ENCODE data around the gene BCAS3.

BCAS3 gene

DNA sequence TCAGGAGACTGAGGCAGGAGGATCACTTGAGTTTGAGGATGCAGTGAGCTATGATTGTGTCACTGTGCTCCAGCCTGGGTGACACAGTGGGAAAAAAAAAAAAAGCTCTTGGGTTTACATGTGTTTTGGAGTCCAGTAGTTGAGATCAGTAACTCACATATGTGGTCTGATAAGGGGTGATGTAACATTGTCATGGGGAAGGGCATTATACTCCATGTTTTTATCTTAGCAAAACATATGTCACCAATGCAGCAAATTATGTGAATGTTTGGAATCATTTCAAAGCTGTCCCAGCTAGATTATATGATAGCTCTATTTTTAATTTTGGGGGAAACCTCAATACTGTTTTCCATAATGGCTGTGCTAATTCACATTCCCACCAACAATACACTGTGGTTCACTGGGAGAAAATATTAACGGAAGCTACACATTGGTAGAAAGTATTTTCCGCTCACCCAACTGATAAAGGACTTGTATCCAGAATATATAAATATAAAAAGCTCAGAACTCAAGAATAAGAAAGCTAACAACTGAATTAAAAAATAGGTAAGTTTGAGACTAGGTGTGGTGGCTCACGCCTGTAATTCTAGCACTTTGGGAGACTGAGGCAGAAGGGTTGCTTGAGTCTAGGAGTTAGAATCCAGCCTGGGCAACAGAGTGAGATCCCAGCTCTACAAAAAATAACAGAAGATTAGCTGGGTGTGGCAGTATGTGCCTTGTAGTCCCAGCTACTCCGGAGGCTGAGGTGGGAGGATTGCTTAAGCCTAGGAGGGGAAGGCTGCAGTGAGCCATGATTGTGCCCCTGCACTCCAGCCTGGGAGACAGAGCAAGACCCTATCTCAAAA is 497.9 kb downstream of the BCAS3 start:
- intact Hi-C loops (cut with DNase I): no loop called here
- DNase-seq: no peak

DNA sequence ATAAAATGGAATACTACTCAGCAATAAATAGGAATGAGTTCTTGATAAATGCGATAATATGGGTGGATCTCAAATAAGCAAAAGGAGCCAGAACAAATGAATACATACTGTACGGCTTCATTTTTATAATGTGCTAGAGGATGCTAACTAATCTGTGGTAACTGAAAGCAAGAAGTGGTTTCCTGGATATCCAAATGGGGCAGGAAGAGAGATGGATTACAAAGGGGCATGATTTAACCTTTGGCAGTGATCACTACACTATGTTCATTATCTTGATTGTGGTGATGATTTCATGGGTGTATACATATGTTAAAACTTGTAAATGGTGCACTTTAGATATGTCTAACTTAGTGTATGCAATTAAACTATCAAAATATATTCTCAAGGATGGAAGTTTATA is 499.7 kb downstream of the BCAS3 start:
- DNase-seq: no peak
- intact Hi-C loops (cut with DNase I): no loop called here

DNA sequence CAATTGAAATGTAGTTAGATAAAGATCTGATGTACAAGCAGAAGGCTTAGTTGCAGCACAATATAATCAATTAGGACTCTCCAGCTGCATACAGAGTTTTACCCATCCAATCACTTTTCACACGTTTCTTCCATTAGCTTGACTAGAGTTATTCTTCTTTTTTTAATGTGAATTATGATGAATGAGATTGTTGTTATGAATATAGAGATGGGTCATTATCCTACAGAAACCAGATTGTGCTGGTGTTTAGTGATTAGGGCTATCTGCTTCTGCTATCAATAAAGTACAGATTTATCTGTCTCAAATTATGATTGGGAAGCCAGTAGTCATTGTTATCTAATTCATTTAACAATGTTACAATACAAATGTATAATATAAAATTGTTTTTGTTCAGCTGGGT is 500.6 kb downstream of the BCAS3 start:
- intact Hi-C loops (cut with DNase I): no loop called here
- DNase-seq: no peak

DNA sequence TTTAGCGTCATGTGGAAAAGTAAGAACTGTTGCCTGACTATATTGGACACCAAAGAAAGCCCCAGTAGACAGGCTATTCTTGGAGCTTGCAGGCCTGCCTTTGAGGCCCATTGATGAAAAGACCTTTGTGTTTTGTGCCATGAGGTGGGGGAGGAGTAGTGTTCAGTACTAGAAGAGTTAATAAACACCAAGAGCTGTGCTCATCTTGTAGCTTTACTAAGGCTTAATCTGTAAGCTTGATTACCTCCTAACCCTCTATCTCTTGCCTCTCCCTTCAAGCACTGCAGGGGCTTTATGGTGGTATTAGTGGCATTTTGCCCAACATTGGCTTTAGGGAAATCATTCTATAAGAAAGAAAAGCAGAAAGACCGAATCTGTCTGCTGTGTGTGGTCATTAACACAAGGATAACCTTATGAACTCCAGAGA is 501.7 kb downstream of the BCAS3 start:
- no peak for DNase-seq
- intact Hi-C loops (cut with DNase I): no loop called here

DNA sequence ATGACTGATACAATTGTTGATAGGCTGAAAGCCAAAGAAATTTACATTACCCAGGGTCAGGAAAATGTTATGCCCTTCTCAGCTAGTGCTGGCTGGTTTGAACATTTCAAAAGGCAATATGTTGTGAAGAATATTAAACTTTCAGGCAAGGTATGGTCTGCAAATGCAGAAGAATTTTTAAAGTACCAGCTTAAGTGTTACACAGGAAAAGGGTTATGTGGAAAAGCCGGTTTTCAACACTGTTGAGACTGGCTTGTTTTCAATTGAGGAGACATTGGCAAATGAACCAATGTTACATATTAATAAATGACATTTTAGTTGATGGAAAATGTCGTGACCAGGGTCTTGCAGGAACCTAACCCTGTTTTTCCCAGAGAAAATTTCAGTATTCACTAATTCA is 506.1 kb downstream of the BCAS3 start:
- no peak for DNase-seq
- intact Hi-C loops (cut with DNase I): no loop called here

DNA sequence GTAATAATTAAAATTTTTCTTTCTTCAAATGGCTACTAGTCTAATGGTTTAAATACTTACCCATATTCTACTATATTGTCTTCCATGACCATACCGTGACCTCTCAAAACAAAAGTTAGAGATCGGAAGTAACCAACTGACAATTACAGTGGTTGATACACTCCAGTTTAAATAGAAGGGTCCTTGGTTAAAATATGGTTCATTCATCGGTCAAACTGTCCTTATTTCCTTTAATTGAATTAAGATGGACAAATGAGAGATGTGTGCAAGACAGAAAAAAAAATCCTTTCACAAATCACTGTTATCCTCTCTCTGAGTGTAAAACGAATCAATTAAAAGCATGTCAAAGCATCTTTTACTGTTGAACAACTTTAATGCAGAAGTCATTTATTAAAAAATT is 507.7 kb downstream of the BCAS3 start:
- DNase-seq: no peak
- intact Hi-C loops (cut with DNase I): no loop called here

DNA sequence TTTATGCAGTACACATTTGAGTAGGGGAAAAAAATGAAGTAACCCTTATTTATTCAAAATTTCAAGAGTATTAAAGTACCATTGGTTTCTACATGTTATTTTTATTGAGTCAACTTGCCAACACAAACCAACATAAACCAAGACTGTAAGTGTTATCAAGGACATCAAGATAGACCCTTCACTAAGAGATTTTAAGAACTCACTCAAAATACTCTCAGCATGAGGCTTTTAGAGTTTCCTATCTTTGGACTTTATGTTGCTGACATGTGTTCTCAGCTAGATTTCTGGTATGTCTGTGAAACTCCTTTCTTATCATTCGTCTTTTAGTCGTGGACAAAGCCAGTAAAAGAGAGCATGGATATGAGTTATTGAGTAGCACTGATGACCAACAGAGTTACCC is 509.4 kb downstream of the BCAS3 start:
- DNase-seq: no peak
- intact Hi-C loops (cut with DNase I): no loop called here

DNA sequence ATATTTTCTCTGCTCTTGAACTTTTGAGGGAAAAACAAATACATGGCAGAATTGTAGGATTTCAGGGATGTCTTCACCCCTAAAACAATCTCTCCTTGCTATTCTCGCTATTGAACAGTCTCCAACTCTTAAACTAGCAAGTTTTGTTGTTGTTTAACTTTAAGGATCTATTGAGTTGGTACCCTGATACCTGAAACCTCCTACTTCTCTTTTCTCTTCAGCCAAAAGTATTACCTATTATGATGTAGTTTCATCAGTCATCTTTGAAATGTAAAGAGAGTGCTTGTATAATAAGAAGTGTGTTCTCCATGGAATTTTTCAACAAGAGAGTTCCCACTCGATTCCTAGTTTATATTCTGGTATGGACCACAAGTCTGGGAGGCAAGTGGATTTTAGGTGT is 510.4 kb downstream of the BCAS3 start:
- DNase-seq: no peak
- intact Hi-C loops (cut with DNase I): no loop called here

DNA sequence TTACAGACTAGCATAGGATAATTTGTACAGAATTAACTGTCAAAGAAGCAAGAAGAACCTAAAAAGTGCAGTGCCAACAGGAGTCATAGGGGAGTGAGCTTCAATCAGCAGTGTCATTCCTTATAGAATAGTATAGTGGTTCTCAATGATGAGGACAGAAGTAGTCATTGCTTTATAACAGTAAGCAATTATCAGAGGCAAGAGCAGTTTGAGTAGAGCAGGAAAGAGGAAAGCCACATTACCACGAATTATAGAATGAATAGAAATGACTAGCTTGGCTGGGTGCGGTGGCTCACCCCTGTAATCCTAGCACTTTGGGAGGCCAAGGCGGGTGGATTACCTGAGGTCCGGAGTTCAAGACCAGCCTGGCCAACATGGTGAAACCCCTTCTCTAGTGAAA is 512.3 kb downstream of the BCAS3 start:
- DNase-seq: no peak
- intact Hi-C loops (cut with DNase I): no loop called here

DNA sequence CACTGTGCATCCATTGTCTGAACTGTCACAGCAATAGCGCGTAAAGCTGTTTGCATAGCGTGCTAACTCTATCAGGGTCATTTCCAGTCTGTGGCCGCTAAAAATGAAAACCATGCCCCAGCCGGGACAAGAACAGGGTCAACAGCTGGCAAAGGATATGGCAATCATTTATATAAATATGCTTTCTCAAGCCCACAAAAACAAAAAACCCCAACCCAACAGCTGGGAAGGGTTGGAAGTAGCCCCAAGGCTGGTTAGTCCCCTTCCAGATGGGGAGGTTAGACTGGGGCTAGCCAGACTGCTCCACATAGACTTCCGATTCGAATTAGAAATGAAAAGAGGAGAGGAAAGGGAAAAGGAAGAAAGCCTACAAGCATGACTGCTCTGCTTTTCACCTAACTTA is 518.7 kb downstream of the BCAS3 start:
- intact Hi-C loops (cut with DNase I): no loop called here
- DNase-seq: no peak

DNA sequence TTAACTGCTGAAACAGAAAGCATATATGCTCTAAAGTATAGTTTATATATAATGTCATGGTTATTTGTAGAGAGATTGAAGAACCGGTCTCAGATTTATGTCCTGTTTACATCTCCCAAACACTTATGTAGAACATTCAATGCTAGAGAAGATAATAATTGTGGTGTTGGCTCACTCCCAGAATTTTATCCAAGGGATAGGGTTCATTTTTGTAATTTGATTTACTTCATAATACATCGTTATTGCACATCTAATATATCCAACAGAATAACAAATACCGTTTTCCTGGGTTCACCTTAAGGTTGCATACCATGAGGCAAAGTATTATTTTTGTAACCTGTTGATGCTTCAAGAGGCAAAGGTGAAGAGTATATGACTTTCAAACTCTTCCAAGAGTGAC is 519.1 kb downstream of the BCAS3 start:
- intact Hi-C loops (cut with DNase I): no loop called here
- no peak for DNase-seq

DNA sequence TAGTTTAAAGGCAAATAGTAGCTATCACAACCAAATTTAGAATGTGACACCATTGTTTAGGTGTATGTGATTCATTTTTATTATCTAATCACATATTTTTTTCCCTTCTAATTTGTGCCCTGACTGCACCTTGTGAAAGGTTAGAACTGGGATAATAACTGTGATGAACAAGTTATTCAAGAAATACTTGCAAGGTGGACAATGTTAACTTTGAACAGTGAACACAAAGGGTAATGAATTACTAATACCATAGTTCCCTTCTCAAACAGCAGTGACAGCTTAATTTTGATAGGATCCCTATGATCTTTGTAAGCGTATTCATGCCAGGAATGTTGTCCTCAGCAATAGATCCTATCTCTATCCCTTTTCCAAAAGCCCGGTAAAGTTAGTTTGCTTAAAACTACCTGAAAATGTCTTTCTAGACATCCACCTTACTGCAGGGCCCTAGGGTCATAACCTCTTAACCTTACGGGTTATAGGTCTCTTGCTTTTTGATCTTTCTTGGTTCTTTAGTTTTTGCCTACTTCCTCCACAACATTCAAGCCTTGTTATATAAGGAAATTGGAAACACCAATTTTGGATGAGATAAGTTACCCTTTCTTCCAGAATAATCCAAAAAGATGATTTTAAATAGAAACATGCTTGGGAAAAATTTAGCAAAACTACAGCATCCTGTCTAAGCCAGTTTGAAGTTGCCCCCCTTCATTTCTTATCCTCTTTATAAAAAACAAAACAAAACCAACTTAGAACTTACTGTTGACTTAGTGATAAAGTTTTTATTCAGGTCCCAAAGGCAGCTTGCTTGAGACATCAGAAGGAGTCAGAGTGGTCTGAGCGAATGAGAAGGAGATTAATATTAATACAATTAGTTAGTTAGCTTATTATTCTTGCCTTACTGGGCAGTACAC is 522.0 kb downstream of the BCAS3 start:
- no peak for DNase-seq
- intact Hi-C loops (cut with DNase I): no loop called here

DNA sequence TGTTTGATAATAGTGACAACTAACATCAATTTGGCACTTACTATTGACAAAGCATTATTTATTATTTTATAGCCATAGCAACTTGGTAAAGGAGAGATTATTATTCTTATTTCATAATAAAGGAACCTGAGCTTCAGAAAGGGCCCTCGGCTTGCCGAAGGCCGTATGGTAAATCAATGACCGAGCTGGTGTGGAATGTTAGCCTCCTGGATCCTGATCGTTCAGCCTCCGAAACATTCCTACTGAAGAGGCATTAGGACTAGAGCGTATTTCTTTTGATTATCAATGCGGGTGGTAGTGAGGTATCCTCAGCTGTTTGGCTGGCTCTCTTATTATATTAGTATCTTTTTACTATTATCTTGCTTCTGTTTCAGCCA is 522.7 kb downstream of the BCAS3 start:
- no peak for DNase-seq
- intact Hi-C loops (cut with DNase I): no loop called here

DNA sequence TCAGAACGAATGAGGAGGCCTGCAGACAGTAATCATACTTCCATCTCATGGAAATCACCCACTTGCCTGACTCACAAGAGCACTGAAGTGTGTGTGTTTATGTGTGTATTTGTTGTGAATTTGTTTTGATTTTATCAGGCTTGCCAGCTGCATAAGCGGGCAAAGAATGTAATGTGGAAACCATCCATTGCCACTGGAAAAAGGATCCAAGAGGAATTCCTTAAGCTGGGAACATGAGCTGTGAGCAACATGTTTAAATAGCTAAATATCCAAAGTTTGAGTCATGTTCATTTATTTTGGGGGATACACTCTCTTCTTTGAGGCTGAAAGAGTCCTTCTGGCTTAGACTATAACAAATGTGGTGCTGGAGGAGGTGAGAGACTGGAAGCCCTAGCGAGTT is 523.6 kb downstream of the BCAS3 start:
- intact Hi-C loops (cut with DNase I): no loop called here
- DNase-seq: no peak

DNA sequence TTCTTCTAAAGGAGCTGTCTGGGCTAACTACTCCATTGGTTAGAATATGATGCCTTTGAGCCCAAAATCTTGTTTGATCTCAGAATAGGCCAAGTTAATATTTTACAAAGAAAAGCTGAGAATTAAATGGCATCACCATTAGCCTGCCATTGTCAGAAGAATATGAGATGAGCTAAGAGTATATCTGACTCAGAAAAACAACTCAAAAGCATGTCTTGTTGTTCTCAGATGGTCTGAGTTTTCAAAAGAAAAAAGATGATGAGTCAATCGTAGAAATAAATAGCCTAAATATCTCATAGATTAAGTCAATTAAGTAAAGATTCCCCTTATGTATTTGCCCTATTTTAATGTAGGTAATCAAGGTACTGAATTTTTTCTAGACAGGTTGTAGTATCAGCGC is 524.9 kb downstream of the BCAS3 start:
- DNase-seq: no peak
- intact Hi-C loops (cut with DNase I): no loop called here

DNA sequence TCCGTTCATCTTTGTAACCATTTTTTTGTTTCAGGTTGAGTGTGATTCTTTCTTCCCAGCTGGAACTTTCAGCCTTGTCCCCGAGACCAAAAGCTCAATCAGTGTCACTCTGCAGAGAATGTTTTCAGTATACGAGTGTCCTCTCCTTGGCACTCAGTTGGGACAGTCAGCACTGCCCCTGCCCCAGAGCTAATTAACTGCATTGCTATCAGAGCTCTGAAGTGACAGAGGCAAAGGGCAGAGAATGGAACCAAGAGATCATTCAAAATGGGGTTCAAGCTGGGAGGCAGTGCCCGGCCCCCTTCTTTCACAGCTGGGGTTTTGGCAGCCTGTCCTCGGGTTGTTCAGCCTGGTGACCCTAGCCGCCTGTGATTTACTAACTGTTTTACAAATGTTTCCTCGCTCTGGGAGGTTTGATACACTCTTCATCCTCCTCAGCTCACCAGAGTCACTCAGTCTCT is 526.0 kb downstream of the BCAS3 start:
- DNase-seq: no peak
- intact Hi-C loops (cut with DNase I): no loop called here

DNA sequence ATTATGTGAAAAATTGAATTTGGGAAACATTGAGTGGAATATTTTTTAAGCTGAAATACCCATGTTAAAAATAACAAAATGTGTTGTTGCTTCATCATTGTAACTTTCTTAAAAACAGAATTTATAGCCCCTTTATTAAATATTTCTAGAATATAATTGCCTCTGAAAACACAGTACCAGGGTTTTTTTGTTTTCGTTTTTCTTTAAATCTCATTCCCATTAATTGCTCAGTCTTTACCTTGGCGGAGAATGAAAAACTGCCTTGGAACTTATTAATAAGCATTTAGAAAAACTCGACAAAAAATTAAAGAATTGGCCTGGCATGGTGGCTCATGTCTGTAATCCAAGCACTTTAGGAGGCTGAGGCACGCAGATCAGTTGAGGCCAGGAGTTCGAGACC is 526.8 kb downstream of the BCAS3 start:
- DNase-seq: no peak
- intact Hi-C loops (cut with DNase I): no loop called here

DNA sequence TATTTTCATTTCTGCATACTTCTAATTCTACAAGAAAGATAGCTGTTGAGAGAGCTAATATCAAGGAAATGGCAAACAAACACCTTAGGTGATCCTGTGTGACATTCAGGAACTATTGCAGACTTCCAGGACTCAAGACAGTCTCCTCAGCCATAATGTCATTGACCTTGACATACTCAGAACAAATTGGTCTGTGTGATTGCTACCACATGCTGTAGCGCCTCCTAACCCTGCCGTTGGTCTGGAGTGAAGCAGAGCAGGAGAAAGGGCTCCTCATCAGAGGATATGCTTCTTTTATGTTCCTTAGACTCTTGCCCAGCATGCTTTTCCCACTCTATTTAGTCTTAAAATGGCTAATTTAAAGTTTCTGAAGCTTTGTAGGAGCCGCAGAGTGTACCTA is 527.8 kb downstream of the BCAS3 start:
- intact Hi-C loops (cut with DNase I): no loop called here
- DNase-seq: no peak

DNA sequence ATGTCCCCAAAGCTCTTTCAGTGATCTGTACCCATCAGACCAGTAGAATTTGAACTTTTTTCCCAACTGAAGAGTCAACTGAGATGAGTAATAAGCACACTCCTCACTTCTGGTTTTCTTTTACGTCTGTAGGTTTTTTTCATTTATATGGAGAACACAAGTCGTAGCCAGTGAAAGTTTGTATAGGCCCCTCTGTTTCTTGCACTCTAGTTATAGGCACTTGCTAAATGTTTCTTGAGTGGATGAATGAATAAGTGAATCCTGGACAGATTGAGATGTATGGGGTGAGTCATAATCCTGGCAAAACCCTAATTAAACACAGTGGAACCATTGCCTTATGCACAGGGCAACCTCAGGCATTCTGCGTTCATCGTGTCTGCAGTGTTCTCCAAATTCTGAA is 528.3 kb downstream of the BCAS3 start:
- intact Hi-C loops (cut with DNase I): no loop called here
- no peak for DNase-seq

DNA sequence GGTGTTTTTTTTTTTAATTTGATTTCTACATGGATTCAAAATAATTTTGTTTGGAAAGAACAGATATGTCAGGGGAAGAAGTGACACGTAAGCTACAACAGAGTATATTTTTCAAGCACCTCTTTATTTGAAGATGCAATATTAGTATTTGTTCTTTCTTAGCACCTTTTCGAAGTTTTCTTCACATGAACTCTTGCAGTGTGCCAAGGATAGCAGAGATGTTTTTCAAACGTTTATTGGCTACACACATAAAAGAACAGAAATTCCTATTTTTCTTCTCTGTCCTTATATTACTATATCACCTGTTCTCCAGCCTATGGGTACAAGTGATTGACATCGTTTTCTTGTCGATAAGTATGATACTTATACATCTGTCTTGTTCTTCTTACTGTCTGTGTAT is 529.3 kb downstream of the BCAS3 start:
- DNase-seq: no peak
- intact Hi-C loops (cut with DNase I): no loop called here

DNA sequence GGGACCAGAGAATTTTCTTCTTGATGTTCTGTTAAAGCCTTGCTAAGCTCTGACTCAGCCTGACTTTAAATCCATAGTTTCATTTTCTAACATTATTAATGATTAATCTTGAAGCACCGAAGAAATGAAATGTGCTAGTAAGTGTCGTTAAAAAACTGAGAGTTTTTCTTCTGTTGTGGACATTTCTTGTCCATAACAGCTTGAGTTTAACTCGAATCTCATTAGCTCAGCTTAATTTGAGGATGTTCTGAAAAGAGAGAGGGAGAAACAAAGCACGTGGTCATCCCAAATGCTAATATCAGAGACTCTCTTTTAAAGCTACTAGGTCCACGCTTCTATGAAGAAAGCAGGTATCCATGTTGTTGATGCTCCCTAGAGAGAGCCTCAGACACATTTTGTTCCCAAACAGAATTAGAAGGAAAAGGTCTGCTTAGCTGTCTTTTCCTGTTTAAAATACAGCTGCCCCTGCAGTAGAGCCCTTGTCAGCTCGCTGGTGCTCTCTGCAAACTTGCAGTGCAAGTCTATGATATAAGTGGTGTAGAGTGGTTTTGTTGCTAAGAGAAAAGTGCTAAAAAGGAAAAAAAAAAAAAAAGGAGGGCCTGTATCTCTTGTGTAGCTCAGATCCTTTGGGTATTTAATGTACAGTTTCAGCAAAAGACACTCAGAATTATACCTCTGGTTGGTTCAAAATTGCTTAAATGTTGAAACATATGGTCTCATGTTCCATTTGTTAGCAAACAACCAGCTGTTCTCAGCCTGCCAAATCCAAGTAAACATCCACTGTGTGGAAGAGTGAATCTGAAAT is 530.9 kb downstream of the BCAS3 start:
- peak in 1 of 10 donors; percentile 79 for DNase-seq

More for the DNA sequence above, 530.9 kb downstream of the BCAS3 start:
- intact Hi-C loops (cut with DNase I): no loop called here
